SK-N-MC (cell line): Measurements from ENCODE around the gene POMT1.
"Not testable (repeated sequence)": the region's sequence is repeated elsewhere in the genome, so short reads cannot be mapped to it uniquely, and the experiment has no call there.

ENCODE experiments used
- DNase-seq: peaks from one replicate; pipeline ENCODE4 v3.0.0-alpha.2; 2011; ENCODE audit warnings: low read depth, low spot score
- H3K27ac ChIP-seq: fragments of 200-600 bp; sonication (generic); 2 replicates; pipeline ENCODE4 v1.5.1; 2016; ENCODE audit warnings: mixed run types
- H3K36me3 ChIP-seq: fragments of 200-600 bp; sonication (generic); 2 replicates; pipeline ENCODE4 v1.6.1; 2017; ENCODE audit warnings: antibody characterized with exemption, low read length, mixed read lengths; ENCODE audit not compliant: insufficient read depth
- H3K4me3 ChIP-seq: fragments of 200-600 bp; sonication (generic); 2 replicates; pipeline ENCODE4 v1.5.1; 2016
- H3K9ac ChIP-seq: fragments of 200-600 bp; sonication (generic); 2 replicates; pipeline ENCODE4 v1.8.0; 2017; ENCODE audit warnings: mixed run types, mixed read lengths; ENCODE audit not compliant: insufficient read length
- H3K9me3 ChIP-seq: fragments of 200-600 bp; sonication (generic); 2 replicates; pipeline ENCODE4 v1.6.1; 2017; ENCODE audit warnings: low read depth, mild to moderate bottlenecking, antibody characterized with exemption, low read length, moderate library complexity, mixed read lengths
- EZH2 ChIP-seq: fragments of 200-600 bp; sonication (generic); IDR thresholded peaks from one replicate; pipeline ENCODE4 v1.6.1; 2017; ENCODE audit warnings: antibody characterized with exemption
- FOXP2 ChIP-seq: optimal IDR thresholded peaks from 2 replicates; pipeline ENCODE3; 2011; ENCODE audit warnings: mild to moderate bottlenecking, moderate library complexity; ENCODE audit not compliant: insufficient read depth; ENCODE audit errors: extremely low read length, control extremely low read depth
- POLR2AphosphoS5 ChIP-seq: IDR thresholded peaks from 2 replicates; pipeline ENCODE4 v1.6.1; 2012; ENCODE audit warnings: mild to moderate bottlenecking, low read depth, low read length, borderline replicate concordance

The POMT1 gene

GRCh38 chr9:131502781-131503625, at the start of gene POMT1:
TSS of gene POMT1 (plus strand) at chr9:131502918. CDS start at chr9:131504219, 1,301 bp downstream.
- H3K9me3 ChIP-seq, result no peaks in the 10 kb centered on the region
- peaks cover 13% of the 10 kb centered on the region for H3K36me3 ChIP-seq
- H3K9ac ChIP-seq, result peak within 1 kb of the TSS; percentile 93
- no peak for TF ChIP-seq FOXP2
- TF ChIP-seq POLR2AphosphoS5, result peak; percentile 93
- no peak for TF ChIP-seq EZH2
- H3K4me3 ChIP-seq, result peak within 1 kb of the TSS; percentile 96
- peak within 1 kb of the TSS; percentile 4; the same call in 1 of the 2 replicates for H3K27ac ChIP-seq
- no peak for DNase-seq

- Histone ChIP-seq H3K27ac (no peak overlapping the region), H3K4me3 (no peak overlapping the region), H3K9me3 (no peaks in the 10 kb centered on the region), H3K9ac (no peak overlapping the region), H3K36me3 (peaks cover 95% of the 10 kb centered on the region)
- no peak for DNase-seq
- TF ChIP-seq EZH2 (no peak), POLR2AphosphoS5 (no peak), FOXP2 (no peak)
These were observed 48.7 kb upstream of the POMT1 start for GRCh38 chr9:131454028-131454427.

GRCh38 chr9:131455655-131456054, 47.1 kb upstream of the POMT1 start:
- not testable (repeated sequence) for H3K9me3 ChIP-seq, DNase-seq, H3K27ac ChIP-seq, H3K9ac ChIP-seq, H3K4me3 ChIP-seq
- H3K36me3 ChIP-seq, result peaks cover 95% of the 10 kb centered on the region

- H3K36me3 ChIP-seq, result peaks cover 92% of the 10 kb centered on the region
- no peak for DNase-seq
- TF ChIP-seq EZH2 (no peak), FOXP2 (no peak), POLR2AphosphoS5 (no peak)
These were observed 45.0 kb upstream of the POMT1 start for GRCh38 chr9:131457746-131458145.

GRCh38 chr9:131459056-131459455, 43.7 kb upstream of the POMT1 start:
- no peak for DNase-seq
- TF ChIP-seq EZH2 (no peak), FOXP2 (no peak), POLR2AphosphoS5 (no peak)
- Histone ChIP-seq H3K9me3 (no peaks in the 10 kb centered on the region), H3K4me3 (no peak overlapping the region), H3K9ac (no peak overlapping the region), H3K36me3 (peaks cover 94% of the 10 kb centered on the region), H3K27ac (no peak overlapping the region)

More at GRCh38 chr9:131457746-131458145, 45.0 kb upstream of the POMT1 start:
- H3K9ac ChIP-seq, result no peak overlapping the region
- H3K9me3 ChIP-seq, result no peaks in the 10 kb centered on the region
- H3K27ac ChIP-seq, result no peak overlapping the region
- no peak overlapping the region for H3K4me3 ChIP-seq

GRCh38 chr9:131461166-131461565, 41.6 kb upstream of the POMT1 start:
- H3K4me3 ChIP-seq, result no peak overlapping the region
- no peak overlapping the region for H3K27ac ChIP-seq
- no peak for DNase-seq
- no peak overlapping the region for H3K9ac ChIP-seq
- TF ChIP-seq POLR2AphosphoS5, result no peak
- H3K9me3 ChIP-seq, result no peaks in the 10 kb centered on the region
- H3K36me3 ChIP-seq, result peaks cover 96% of the 10 kb centered on the region

- no peak for DNase-seq
- H3K4me3 ChIP-seq, result no peak overlapping the region
- no peak overlapping the region for H3K27ac ChIP-seq
- TF ChIP-seq EZH2 (no peak), FOXP2 (no peak), POLR2AphosphoS5 (no peak)
- H3K36me3 ChIP-seq, result peaks cover 94% of the 10 kb centered on the region
- H3K9ac ChIP-seq, result no peak overlapping the region
- no peaks in the 10 kb centered on the region for H3K9me3 ChIP-seq
These were observed 38.2 kb upstream of the POMT1 start for GRCh38 chr9:131464354-131465000.

GRCh38 chr9:131465401-131465800, 37.3 kb upstream of the POMT1 start:
- DNase-seq, result no peak
- H3K9ac ChIP-seq, result no peak overlapping the region
- TF ChIP-seq FOXP2, result no peak
- no peak for TF ChIP-seq EZH2
- no peak for TF ChIP-seq POLR2AphosphoS5
- no peak overlapping the region for H3K4me3 ChIP-seq
- peaks cover 94% of the 10 kb centered on the region for H3K36me3 ChIP-seq
- no peak overlapping the region for H3K27ac ChIP-seq
- H3K9me3 ChIP-seq, result no peaks in the 10 kb centered on the region

- TF ChIP-seq FOXP2, result no peak
- TF ChIP-seq POLR2AphosphoS5, result no peak
- no peak for TF ChIP-seq EZH2
- Histone ChIP-seq H3K36me3 (peaks cover 94% of the 10 kb centered on the region), H3K4me3 (no peak overlapping the region), H3K9ac (no peak overlapping the region), H3K9me3 (no peaks in the 10 kb centered on the region), H3K27ac (no peak overlapping the region)
- DNase-seq, result no peak
These were observed 35.3 kb upstream of the POMT1 start for GRCh38 chr9:131467214-131467935.
